Fibroblast of lung (primary cell): ENCODE results near the gene ITPKA. TPM values are rescaled to one million over a fixed set of nuclear protein-coding genes. Genes with fewer than 3 reads are reported as not detected.

Experiments used
- DNase-seq, 2 donors: peaks; one replicate each; pipeline versions ENCODE4 v3.0.0 to v3.0.0-alpha.2; 2010; ENCODE audit warnings: low read depth in 2 of 2
- H2AFZ ChIP-seq: 2 replicates; pipeline ENCODE4 v1.5.1; 2012; ENCODE audit warnings: low read length, control low read depth, inconsistent platforms
- H3K27ac ChIP-seq: 2 replicates; pipeline ENCODE4 v1.5.1; 2011; ENCODE audit warnings: low read length, control low read depth; ENCODE audit not compliant: insufficient read depth
- H3K27me3 ChIP-seq: 2 replicates; pipeline ENCODE4 v1.5.1; 2011; ENCODE audit warnings: mild to moderate bottlenecking, low read length; ENCODE audit not compliant: control insufficient read depth, insufficient read depth
- H3K36me3 ChIP-seq: 2 replicates; pipeline ENCODE4 v1.5.1; 2011; ENCODE audit warnings: low read length; ENCODE audit not compliant: control insufficient read depth, insufficient read depth
- H3K4me1 ChIP-seq: 2 replicates; pipeline ENCODE4 v1.5.1; 2011; ENCODE audit warnings: low read length; ENCODE audit not compliant: control insufficient read depth, insufficient read depth; ENCODE audit errors: extremely low read depth
- H3K4me2 ChIP-seq: 2 replicates; pipeline ENCODE4 v1.5.1; 2011; ENCODE audit warnings: low read length, control low read depth; ENCODE audit not compliant: insufficient read depth; ENCODE audit errors: extremely low read depth
- H3K4me3 ChIP-seq, 4 experiments: fragments of 200-600 bp in 1 of 4; sonication (generic) in 1 of 4; replicated peaks in 1 of 4; 2 replicates each; pipeline ENCODE4 v1.5.1; 2011 to 2016; ENCODE audit warnings: low read length in 4 of 4, low read depth in 3 of 4, mild to moderate bottlenecking in 3 of 4, control low read depth in 2 of 4, inconsistent platforms in 1 of 4, mixed read lengths in 1 of 4; ENCODE audit not compliant: insufficient read depth in 1 of 4; ENCODE audit errors: control extremely low read depth in 1 of 4
- H3K79me2 ChIP-seq: 2 replicates; pipeline ENCODE4 v1.5.1; 2012; ENCODE audit warnings: mild to moderate bottlenecking, low read length, inconsistent platforms; ENCODE audit not compliant: control insufficient read depth, insufficient read depth
- H3K9ac ChIP-seq: 2 replicates; pipeline ENCODE4 v1.5.1; 2011; ENCODE audit warnings: mild to moderate bottlenecking, low read length, control low read depth; ENCODE audit not compliant: insufficient read depth
- H3K9me3 ChIP-seq: 2 replicates; pipeline ENCODE4 v1.5.1; 2012; ENCODE audit warnings: low read depth, low read length; ENCODE audit not compliant: control insufficient read depth, insufficient read depth
- H4K20me1 ChIP-seq: 2 replicates; pipeline ENCODE4 v1.5.1; 2011; ENCODE audit warnings: low read length; ENCODE audit not compliant: control insufficient read depth, insufficient read depth; ENCODE audit errors: extremely low read depth
- EZH2 ChIP-seq: IDR thresholded peaks from 2 replicates; pipeline ENCODE4 v1.5.1; 2012; ENCODE audit warnings: low read length, control low read depth, mild to moderate bottlenecking; ENCODE audit errors: missing control alignments
- polyA plus RNA-seq, 2 donors: library from polyadenylated mRNA; depleted of rRNA in 1 of 2; stranded (reverse) in 1 of 2; unstranded in 1 of 2; fragments of >200 nt; gene quantifications; 2 replicates each; pipeline ENCODE4 v1.2.1, GENCODE V29; 2011 to 2012; ENCODE audit warnings: missing spikeins in 1 of 2
- total RNA-seq: library from RNA; depleted of rRNA; stranded (reverse); fragments of >200 nt; gene quantifications from 2 replicates; pipeline ENCODE4 v1.2.1, GENCODE V29; 2014
- TF ChIP-seq, protein P1 (sequence below), 2 donors: IDR thresholded peaks in 1 of 2; conservative IDR thresholded peaks in 1 of 2; 1 replicate in 1 of 2; 2 replicates in 1 of 2; pipeline ENCODE4 v1.5.1; 2011 to 2012; ENCODE audit warnings: low read length in 2 of 2, control low read depth in 1 of 2, inconsistent platforms in 1 of 2, low read depth in 1 of 2, mild to moderate bottlenecking in 1 of 2

ITPKA gene
- total and polyA plus RNA-seq, 2 donors (not counting 1 experiment from before 2014, with no cell fraction given), result 0.32 to 35.0 TPM

DNA sequence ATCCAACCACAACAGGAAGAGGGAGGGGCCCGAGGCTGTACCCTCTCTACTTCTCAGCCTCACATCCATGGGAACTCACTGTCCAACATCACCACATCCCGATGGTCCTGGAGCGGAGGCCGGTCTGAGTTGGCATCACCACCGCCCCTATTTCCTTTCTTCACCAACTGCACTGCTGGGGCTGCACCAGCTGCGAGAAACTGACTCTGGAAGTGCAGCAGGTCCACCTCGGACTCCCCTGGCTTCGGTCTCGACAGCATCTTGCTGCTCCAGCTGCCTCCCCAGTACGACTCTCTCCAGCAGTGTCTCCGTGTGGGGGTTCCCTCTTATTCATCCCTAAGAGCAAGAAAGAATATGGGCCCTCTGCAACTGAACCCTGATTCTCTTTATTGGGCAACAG is 43.2 kb downstream of the ITPKA start:
- no peak for DNase-seq
- H3K9ac ChIP-seq, result no peak overlapping the region
- H3K9me3 ChIP-seq, result no peaks in the 10 kb centered on the region
- no peaks in the 10 kb centered on the region for H3K27me3 ChIP-seq
- TF ChIP-seq, protein P1, sequence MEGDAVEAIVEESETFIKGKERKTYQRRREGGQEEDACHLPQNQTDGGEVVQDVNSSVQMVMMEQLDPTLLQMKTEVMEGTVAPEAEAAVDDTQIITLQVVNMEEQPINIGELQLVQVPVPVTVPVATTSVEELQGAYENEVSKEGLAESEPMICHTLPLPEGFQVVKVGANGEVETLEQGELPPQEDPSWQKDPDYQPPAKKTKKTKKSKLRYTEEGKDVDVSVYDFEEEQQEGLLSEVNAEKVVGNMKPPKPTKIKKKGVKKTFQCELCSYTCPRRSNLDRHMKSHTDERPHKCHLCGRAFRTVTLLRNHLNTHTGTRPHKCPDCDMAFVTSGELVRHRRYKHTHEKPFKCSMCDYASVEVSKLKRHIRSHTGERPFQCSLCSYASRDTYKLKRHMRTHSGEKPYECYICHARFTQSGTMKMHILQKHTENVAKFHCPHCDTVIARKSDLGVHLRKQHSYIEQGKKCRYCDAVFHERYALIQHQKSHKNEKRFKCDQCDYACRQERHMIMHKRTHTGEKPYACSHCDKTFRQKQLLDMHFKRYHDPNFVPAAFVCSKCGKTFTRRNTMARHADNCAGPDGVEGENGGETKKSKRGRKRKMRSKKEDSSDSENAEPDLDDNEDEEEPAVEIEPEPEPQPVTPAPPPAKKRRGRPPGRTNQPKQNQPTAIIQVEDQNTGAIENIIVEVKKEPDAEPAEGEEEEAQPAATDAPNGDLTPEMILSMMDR (conservative IDR thresholded peaks at IDR 0.05 in 1 of 2, IDR thresholded peaks at IDR 0.05 in 1 of 2; ENCODE audit: low read depth in 1 of 2, low read length in 2 of 2), result no peak
- TF ChIP-seq EZH2, result no peak
- H4K20me1 ChIP-seq, result no peaks in the 10 kb centered on the region
- peaks cover 1% of the 10 kb centered on the region for H3K79me2 ChIP-seq
- H3K4me2 ChIP-seq, result no peak overlapping the region
- no peak overlapping the region for H3K27ac ChIP-seq
- no peak overlapping the region for H2AFZ ChIP-seq
- H3K36me3 ChIP-seq, result peaks cover 5% of the 10 kb centered on the region
- H3K4me3 ChIP-seq, result no peak overlapping the region
- H3K4me1 ChIP-seq, result no peaks in the 10 kb centered on the region

DNA sequence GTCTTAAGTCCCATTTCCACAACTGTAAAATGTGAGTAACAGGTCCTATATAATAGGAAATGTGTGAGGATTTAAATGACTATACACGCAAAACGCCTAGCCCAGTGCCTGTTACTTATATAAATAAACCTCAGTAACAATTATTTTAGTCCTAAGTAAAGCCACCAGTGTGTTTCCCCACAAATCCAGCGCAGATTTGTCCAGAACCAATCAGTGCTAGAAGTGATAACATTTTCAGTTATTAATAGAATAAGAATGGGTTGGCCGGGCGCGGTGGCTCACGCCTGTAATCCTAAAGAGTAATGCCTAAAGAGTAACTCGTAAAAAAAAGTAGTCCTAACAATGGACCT is 49.8 kb downstream of the ITPKA start:
- Histone ChIP-seq H3K36me3 (no peaks in the 10 kb centered on the region), H3K27ac (peak overlapping the region; percentile 76), H3K4me3 (peak overlapping the region; percentile 80 to 97 (median 92)), H3K79me2 (peaks cover 4% of the 10 kb centered on the region), H3K4me2 (peak overlapping the region; percentile 80), H3K9me3 (no peaks in the 10 kb centered on the region), H3K4me1 (no peaks in the 10 kb centered on the region), H4K20me1 (no peaks in the 10 kb centered on the region), H3K9ac (peak overlapping the region; percentile 83), H3K27me3 (no peaks in the 10 kb centered on the region), H2AFZ (peak overlapping the region; percentile 93)
- no peak for DNase-seq
- no peak for TF ChIP-seq EZH2
- TF ChIP-seq, protein P1 (conservative IDR thresholded peaks at IDR 0.05 in 1 of 2, IDR thresholded peaks at IDR 0.05 in 1 of 2; ENCODE audit: low read depth in 1 of 2, low read length in 2 of 2), result no peak

DNA sequence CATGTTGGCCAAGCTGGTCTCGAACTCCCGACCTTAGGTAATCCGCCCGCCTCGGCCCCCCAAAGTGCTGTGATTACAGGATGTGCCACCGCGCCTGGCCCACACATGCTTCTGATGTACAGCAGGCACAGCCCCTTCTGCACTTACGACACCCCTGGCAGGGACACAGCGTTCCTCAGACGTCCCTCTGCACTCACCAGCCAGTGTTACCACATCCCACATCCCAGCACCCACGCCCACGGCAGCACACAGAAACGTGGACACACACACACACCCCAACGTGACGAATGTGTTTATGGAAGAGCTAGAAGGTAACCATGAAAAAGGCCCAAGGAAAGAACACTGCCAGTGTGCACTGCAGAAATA is 51.0 kb downstream of the ITPKA start:
- DNase-seq, result no peak
- H2AFZ ChIP-seq, result peak overlapping the region; percentile 40
- no peak overlapping the region for H3K9ac ChIP-seq
- peak overlapping the region in 1 of 4 experiments; percentile 80 for H3K4me3 ChIP-seq
- H3K4me1 ChIP-seq, result no peaks in the 10 kb centered on the region
- H3K9me3 ChIP-seq, result no peaks in the 10 kb centered on the region
- H3K27ac ChIP-seq, result no peak overlapping the region
- TF ChIP-seq EZH2, result no peak
- TF ChIP-seq, protein P1 (conservative IDR thresholded peaks at IDR 0.05 in 1 of 2, IDR thresholded peaks at IDR 0.05 in 1 of 2; ENCODE audit: low read depth in 1 of 2, low read length in 2 of 2), result no peak
- H3K79me2 ChIP-seq, result peaks cover 4% of the 10 kb centered on the region
- no peaks in the 10 kb centered on the region for H4K20me1 ChIP-seq
- no peaks in the 10 kb centered on the region for H3K27me3 ChIP-seq
- no peaks in the 10 kb centered on the region for H3K36me3 ChIP-seq
- no peak overlapping the region for H3K4me2 ChIP-seq
